ENCODE data around the gene TGFBR3.

The TGFBR3 gene

DNA sequence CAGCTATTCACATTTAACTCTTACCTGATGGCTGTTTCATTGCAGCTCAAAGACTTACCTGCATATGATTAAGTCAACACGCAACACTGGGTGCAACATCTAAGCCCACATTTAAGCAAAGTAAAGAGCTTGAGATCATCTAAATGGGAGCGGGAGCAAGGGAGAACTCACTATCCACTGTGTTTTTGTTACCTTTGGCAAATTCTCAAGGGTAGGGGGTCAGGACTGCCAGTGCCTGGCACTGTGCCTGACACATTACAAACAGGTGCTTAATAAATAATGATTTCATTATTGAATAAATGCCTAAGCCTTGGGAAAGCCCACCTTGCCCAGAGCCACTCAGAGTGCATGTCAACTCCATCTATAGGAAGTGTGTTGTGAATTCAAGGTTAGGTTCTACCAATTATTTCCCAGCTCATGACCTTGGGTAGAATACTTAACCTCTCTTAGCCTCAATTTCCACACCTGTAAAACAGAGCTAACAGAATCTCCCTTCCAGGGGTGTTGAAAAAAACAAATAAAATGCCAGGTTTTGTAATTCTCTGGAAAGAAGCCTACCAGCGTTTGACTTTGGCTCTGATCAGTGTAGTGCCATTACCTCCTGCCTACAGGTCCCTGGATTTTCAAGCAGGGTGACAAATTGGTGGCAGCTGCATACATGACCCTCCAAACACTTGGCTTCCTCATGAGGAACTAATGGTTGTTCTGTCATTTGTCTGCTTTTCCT is 109.7 kb downstream of the TGFBR3 start:
- no peak for DNase-seq

DNA sequence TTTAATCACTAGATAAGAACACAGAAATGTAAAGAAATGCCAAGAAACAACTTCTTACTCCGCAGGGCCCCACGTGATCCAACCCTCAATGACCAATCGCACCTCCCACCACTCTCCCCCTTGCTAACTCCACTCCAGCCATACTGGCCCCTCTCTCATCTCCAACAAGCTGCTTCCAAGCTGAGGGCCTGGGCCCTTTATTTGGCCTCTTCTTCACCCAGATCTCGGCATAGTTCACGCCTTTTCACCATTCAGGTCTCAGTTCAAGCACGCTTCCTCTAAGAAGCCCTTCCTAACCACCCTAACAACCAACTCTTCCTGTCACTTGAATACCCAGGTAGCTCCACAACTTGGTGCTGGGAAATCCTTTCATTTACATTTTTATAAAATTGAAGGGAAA is 110.7 kb downstream of the TGFBR3 start:
- no peak for DNase-seq

DNA sequence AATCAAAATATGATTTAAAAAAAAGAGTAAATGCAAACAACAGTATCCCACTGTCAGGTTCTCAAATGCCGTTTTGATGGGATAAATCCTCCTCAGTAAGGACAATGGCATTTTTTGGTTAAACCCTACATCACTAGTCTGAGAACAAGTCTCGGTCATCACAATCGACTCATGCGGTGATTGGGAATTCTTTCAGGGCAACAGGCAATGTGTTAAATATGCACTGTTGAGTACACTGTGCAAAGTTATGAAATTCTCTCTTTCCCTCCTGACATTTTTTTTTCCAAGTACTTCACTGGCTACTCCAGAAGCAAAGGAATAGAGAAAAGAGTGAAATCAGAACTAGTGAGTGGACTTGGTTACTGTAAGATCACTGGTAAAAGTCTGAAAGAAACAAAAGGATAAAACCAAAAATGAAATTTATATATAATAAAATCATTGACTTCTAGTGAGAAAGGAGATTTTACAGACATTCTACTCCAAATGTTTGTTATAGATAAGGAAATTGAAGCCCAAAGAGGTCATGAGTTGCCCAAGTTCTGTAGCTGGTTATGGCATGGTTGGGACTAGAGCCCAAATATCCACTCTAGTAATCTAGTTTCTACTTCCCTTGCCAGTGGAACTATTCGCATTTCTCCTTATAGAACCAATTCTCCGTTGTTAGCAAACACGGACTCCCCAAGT is 111.3 kb downstream of the TGFBR3 start:
- no peak for DNase-seq

GRCh38 chr1:91771717-91772116 is 114.2 kb downstream of the TGFBR3 start:
- no peak for DNase-seq

DNA sequence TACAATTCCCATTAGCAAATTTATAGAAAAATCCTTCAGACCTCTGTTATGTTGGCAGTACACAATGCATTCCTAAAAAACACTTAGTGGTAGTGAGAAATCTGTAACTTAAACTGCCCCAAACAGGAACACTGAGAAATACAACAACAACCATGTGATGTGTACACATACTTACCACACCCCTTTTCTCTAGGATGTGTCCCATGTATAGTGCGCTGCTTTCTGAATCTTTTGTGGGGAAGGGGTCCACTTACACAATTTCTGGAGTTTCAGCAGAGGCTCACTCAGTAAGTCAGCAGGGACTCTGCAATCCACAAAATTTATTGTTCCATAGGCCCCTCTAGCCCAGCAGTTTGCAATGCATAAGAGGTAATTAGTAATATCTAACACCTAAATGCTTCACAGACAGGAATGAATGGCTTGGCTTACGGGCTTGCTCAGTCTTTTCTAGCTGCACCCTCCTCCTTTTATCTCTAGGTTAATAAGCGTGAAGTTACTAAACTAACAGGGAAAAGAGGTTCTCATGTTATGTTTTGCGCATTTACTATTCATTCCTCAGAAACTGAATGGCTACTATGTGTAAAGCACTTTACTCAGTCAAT is 115.2 kb downstream of the TGFBR3 start:
- DNase-seq = no peak

GRCh38 chr1:91769742-91770141 is 116.2 kb downstream of the TGFBR3 start:
- DNase-seq = no peak

DNA sequence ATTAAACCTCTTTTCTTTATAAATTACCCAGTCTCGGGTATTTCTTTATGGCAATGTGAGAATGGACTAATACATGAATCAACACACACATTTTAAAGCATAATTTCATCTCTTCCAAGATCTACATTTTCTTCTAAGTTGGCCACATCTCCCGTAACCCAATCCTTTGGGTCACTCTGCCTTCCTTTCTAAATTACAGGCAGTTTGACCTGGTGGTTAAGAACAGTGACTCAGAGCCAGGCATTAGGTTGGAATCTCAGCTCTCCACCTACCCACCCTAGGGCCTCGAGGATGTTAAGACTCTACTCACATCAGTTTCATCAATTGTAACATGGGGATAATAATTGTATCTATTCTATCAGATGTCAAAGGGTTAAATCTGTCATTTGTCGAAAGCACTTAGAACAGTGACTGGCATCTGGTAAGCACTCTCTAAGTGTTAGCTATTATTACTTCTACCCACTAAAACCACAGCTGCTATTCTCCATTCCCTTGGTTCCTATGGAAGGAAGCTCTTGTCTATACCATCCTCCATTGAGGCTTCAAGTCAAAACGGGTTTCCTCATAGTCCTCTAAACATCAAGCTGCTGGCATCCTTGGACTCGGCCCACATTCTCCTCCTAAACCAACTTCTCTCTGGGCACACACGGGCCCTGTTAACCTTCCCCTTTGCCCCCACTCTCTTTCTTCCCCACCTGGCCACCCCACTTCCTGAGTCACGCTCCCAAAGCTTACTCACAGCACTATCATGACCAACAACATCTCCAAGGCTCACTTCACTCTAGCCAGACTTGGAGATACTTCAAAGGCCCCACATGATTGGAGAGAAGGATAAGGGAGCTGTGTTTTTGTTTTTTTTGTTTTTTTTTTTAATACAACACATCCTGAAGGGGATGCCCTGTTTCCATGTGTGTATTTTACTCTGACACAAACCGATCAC is 116.9 kb downstream of the TGFBR3 start:
- no peak for DNase-seq

DNA sequence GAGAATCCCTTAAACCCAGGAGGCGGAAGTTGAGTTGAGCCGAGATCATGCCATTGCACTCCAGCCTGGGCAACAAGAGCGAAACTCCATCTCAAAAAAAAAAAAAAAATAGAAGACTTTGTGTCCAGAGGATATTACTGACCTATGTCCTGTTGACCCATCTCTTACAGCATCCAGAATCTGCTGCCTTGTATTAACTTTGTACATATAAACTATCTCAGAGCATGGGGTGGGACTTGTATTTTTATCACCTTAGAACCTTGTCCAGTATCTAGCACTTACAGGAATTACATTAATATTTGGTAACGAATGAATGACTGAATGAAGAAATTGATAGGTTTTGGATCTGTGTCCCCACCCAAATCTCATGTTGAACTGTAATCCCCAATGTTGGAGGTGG is 117.8 kb downstream of the TGFBR3 start:
- DNase-seq = no peak

- no peak for DNase-seq
These were observed 119.1 kb downstream of the TGFBR3 start for GRCh38 chr1:91766883-91767282.

DNA sequence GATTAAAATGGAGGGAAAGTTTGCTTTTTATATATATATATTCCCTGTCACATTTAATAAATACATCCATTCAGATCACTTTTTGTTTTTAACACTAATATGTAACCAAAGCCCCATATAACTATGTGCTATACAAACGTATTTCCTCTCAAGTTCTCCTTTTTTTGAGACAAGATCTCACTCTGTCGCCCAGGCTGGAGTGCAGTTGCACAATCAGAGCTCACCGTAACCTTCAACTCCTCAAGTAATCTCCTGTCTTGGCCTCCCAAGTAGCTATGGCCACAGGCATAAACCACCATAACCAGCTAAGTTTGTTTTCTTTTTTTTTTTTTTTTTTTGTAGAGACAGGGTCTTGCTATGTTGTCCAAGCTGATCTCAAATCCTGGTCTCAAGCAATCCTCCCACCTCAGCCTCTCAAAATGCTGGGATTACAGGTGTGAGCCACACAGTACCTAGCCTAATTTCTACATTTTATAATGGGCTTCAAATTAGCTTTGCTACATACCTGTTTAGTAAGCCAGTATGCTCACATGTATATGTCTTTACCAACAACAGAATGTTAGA is 120.0 kb downstream of the TGFBR3 start:
- DNase-seq = no peak

- no peak for DNase-seq
These were observed 120.7 kb downstream of the TGFBR3 start for GRCh38 chr1:91765293-91765692.

DNA sequence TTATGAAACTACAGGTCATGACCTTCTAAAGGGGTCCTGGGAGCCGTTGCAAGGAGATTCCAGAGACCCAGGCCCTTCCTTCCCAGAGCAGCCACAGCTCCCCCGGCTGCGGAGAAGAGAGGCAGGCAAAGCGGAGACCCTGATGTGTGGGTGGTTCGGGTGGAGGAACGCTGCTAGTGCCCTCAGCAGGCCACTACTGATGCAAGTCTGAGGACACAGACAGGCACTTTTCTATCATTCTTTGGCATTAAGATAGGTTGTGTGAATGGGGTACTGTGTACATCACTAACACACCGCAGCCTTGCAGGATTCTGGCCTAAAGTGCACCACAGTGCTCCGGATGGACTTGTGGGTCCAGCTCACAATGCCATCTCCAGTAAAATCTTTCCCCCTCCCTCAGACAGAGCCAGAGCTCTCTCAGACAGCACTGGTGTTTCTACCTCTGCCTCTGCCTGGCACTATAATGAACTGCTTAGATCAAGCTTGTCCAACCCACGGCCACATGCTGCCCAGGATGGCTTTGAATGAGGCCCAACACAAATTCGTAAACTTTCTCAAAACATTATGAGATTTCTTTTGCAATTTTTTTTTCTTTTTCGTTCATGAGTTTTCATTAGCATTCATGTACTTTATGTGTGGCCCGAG is 121.4 kb downstream of the TGFBR3 start:
- no peak for DNase-seq

GRCh38 chr1:91763252-91763651 is 122.7 kb downstream of the TGFBR3 start:
- DNase-seq = peak; percentile 49

DNA sequence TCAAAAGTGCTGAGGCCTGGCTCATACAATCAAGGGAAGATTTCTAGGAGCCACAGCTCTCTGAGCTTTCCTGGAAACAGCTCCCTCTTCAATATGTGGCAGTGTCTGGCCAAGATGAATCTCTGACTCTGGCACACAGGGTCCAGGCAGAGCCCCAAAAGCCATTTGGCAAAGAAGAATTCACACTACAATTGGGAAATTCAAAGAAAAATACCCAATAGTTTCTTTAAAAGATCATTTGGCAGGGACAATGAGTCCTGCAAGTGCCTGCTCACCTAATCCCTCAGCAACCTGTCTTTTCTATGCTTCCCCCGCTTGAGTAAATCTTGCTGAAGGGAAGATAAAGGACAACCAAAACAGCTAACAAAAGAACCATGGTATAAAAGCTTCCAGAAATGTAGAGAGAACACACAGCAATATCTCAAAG is 124.6 kb downstream of the TGFBR3 start:
- DNase-seq = no peak

DNA sequence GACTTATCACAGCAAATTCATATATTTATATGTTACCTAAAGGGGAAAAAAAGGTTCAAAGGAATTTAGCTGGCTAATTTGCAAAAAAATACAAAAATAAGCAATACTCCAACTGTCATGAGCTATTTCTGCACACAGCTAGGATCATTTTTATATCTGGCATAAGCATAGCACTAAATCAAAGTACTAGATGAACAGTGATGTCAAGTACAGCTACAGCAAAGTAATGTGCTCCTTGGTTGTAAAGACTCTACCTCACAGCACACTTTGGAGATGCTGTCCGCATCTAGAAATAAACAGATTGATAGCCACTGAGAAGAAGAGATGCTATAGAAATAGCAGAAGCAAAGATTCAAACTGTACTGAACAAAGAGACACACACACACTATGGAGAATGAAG is 125.4 kb downstream of the TGFBR3 start:
- no peak for DNase-seq

- DNase-seq = no peak
These were observed 126.9 kb downstream of the TGFBR3 start for GRCh38 chr1:91759076-91759475.

GRCh38 chr1:91757763-91758460 is 128.0 kb downstream of the TGFBR3 start:
- DNase-seq = no peak

- no peak for DNase-seq
These were observed 130.2 kb downstream of the TGFBR3 start for GRCh38 chr1:91755702-91756287.

GRCh38 chr1:91754816-91755580 is 131.0 kb downstream of the TGFBR3 start:
- no peak for DNase-seq

GRCh38 chr1:91754348-91754747 is 131.6 kb downstream of the TGFBR3 start:
- peak; percentile 89 for DNase-seq
